ENCODE measurements around the gene HAND2.

HAND2 gene

GRCh38 chr4:173529477-173530325, at the start of gene HAND2:
HAND2 (minus strand) TSS chr4:173530229; CDS start chr4:173529289, 940 bp downstream.
- FAIRE-seq, result no peak

GRCh38 chr4:173578956-173579355, 48.9 kb upstream of the HAND2 start:
- FAIRE-seq, result no peak

GRCh38 chr4:173577963-173578362, 47.9 kb upstream of the HAND2 start:
- no peak for FAIRE-seq

- no peak for FAIRE-seq
Measured at GRCh38 chr4:173575482-173576152, 45.6 kb upstream of the HAND2 start.

GRCh38 chr4:173573725-173574124, 43.7 kb upstream of the HAND2 start:
- FAIRE-seq, result no peak

GRCh38 chr4:173573286-173573685, 43.3 kb upstream of the HAND2 start:
- FAIRE-seq, result no peak

GRCh38 chr4:173572493-173573129, 42.6 kb upstream of the HAND2 start:
- no peak for FAIRE-seq

- FAIRE-seq, result no peak
Measured at GRCh38 chr4:173571620-173572019, 41.6 kb upstream of the HAND2 start.

- FAIRE-seq, result no peak
Measured at GRCh38 chr4:173565281-173565680, 35.3 kb upstream of the HAND2 start.

GRCh38 chr4:173564461-173564860, 34.4 kb upstream of the HAND2 start:
- FAIRE-seq, result no peak

- FAIRE-seq, result no peak
Measured at GRCh38 chr4:173560896-173561295, 30.9 kb upstream of the HAND2 start.

- FAIRE-seq, result no peak
Measured at GRCh38 chr4:173556398-173557131, 26.5 kb upstream of the HAND2 start.

- no peak for FAIRE-seq
Measured at GRCh38 chr4:173547889-173548288, 17.9 kb upstream of the HAND2 start.

GRCh38 chr4:173546776-173547175, 16.7 kb upstream of the HAND2 start:
- no peak for FAIRE-seq

GRCh38 chr4:173545440-173545839, 15.4 kb upstream of the HAND2 start:
- FAIRE-seq, result no peak

- no peak for FAIRE-seq
Measured at GRCh38 chr4:173543266-173543665, 13.2 kb upstream of the HAND2 start.

- no peak for FAIRE-seq
Measured at GRCh38 chr4:173539986-173540385, 10.0 kb upstream of the HAND2 start.

- FAIRE-seq, result no peak
Measured at GRCh38 chr4:173538909-173539445, 8.9 kb upstream of the HAND2 start.

- FAIRE-seq, result no peak
Measured at GRCh38 chr4:173538148-173538908, 8.3 kb upstream of the HAND2 start.

- FAIRE-seq, result no peak
Measured at GRCh38 chr4:173537613-173538147, 7.7 kb upstream of the HAND2 start.

GRCh38 chr4:173536808-173537429, 6.9 kb upstream of the HAND2 start:
- no peak for FAIRE-seq
